HepG2 (cell line): Measurements from ENCODE around the gene UCN. TPM values are rescaled to one million over a fixed set of nuclear protein-coding genes. Genes with fewer than 3 reads are reported as not detected.

ENCODE experiments used
- ATF7 ChIP-seq, 2 experiments: fragments of 450-650 bp in 1 of 2; sonication (generic) in 1 of 2; formaldehyde crosslinking in 1 of 2; IDR thresholded peaks; 2 replicates each; pipeline versions ENCODE4 v1.4.0 to v1.6.1; 2016 to 2020; ENCODE audit warnings: antibody characterized with exemption in 1 of 2, mild to moderate bottlenecking in 1 of 2, missing genetic modification reagents in 1 of 2
- ERF ChIP-seq: IDR thresholded peaks from 2 replicates; pipeline ENCODE4 v1.6.1; 2018; ENCODE audit warnings: missing biosample characterization, missing genetic modification reagents
- KAT2B ChIP-seq: fragments of 150-350 bp; IDR thresholded peaks from 2 replicates; pipeline ENCODE4 v1.6.1; 2014; ENCODE audit warnings: low read depth, low read length, borderline replicate concordance
- MEIS1 ChIP-seq: sonication (generic); formaldehyde crosslinking; IDR thresholded peaks from 2 replicates; pipeline ENCODE4 v1.9.0; 2021; ENCODE audit warnings: mild to moderate bottlenecking, missing genetic modification reagents, moderate library complexity, borderline replicate concordance
- SMARCC2 ChIP-seq: fragments of 450-650 bp; IDR thresholded peaks from 2 replicates; pipeline ENCODE4 v1.6.1; 2017; ENCODE audit warnings: antibody characterized with exemption, mild to moderate bottlenecking
- SOX6 ChIP-seq, 2 experiments: fragments of 450-650 bp in 1 of 2; sonication (generic) in 1 of 2; formaldehyde crosslinking in 1 of 2; IDR thresholded peaks; 2 replicates each; pipeline versions ENCODE4 v1.4.0 to v1.6.1; 2017 to 2020; ENCODE audit warnings: antibody characterized with exemption in 1 of 2, mild to moderate bottlenecking in 1 of 2, missing genetic modification reagents in 1 of 2
- ZBTB38 ChIP-seq: sonication (generic); formaldehyde crosslinking; IDR thresholded peaks from 2 replicates; pipeline ENCODE4 v1.5.1; 2020; ENCODE audit warnings: mild to moderate bottlenecking, missing genetic modification reagents
- ZMYM2 ChIP-seq: sonication (generic); formaldehyde crosslinking; IDR thresholded peaks from 2 replicates; pipeline ENCODE4 v1.8.0; 2022; ENCODE audit warnings: mild to moderate bottlenecking, missing genetic modification reagents
- ZNF263 ChIP-seq: sonication (generic); formaldehyde crosslinking; IDR thresholded peaks from 2 replicates; pipeline ENCODE4 v1.4.0; 2020; ENCODE audit warnings: missing genetic modification reagents
- ZNF543 ChIP-seq: sonication (generic); formaldehyde crosslinking; IDR thresholded peaks from 2 replicates; pipeline ENCODE4 v1.4.0; 2020; ENCODE audit warnings: mild to moderate bottlenecking, missing genetic modification reagents
- ZNF652 ChIP-seq: IDR thresholded peaks from 2 replicates; pipeline ENCODE4 v1.6.1; 2016; ENCODE audit warnings: low read depth, borderline replicate concordance
- ZNF670 ChIP-seq: sonication (generic); formaldehyde crosslinking; IDR thresholded peaks from 2 replicates; pipeline ENCODE4 v1.8.0; 2022; ENCODE audit warnings: mild to moderate bottlenecking, missing genetic modification reagents, borderline replicate concordance
- ZNF747 ChIP-seq: sonication (generic); formaldehyde crosslinking; IDR thresholded peaks from 2 replicates; pipeline ENCODE4 v1.8.1; 2023; ENCODE audit warnings: missing genetic modification reagents, mild to moderate bottlenecking, borderline replicate concordance
- ZNF761 ChIP-seq: sonication (generic); formaldehyde crosslinking; conservative IDR thresholded peaks from 2 replicates; pipeline ENCODE4 v1.4.0; 2020; ENCODE audit warnings: mild to moderate bottlenecking, missing genetic modification reagents
- ZNF841 ChIP-seq: sonication (generic); formaldehyde crosslinking; IDR thresholded peaks from 2 replicates; pipeline ENCODE4 v1.8.1; 2023; ENCODE audit warnings: missing genetic modification reagents, borderline replicate concordance
- polyA plus RNA-seq, 8 experiments: library from polyadenylated mRNA; depleted of rRNA in 3 of 8; stranded (reverse) in 7 of 8; unstranded in 1 of 8; fragments of >200 nt; fragmentation: Illumina TruSeq in 4 of 8; extraction: Trizol in 4 of 8; gene quantifications; 2 replicates each; pipeline versions ENCODE4 v1.2.1 to v1.2.3, GENCODE V29; 2011 to 2016; ENCODE audit warnings: low read depth in 4 of 8, missing spikeins in 1 of 8, mixed read lengths in 1 of 8; ENCODE audit not compliant: insufficient read depth in 1 of 8
- total RNA-seq, 5 experiments: library from RNA; depleted of rRNA; stranded (reverse); fragments of >200 nt; fragmentation: Illumina TruSeq; extraction: Trizol; gene quantifications; 2 replicates each; pipeline ENCODE4 v1.2.3, GENCODE V29; 2016; ENCODE audit warnings: low read depth in 1 of 5
- TF ChIP-seq, protein P1 (sequence below): sonication (generic); formaldehyde crosslinking; IDR thresholded peaks from 2 replicates; pipeline ENCODE4 v1.8.1; 2022; ENCODE audit warnings: mild to moderate bottlenecking, missing genetic modification reagents
- TF ChIP-seq, protein P2 (sequence below): sonication (generic); formaldehyde crosslinking; IDR thresholded peaks from 2 replicates; pipeline ENCODE4 v1.4.0; 2020; ENCODE audit warnings: missing genetic modification reagents
- TF ChIP-seq, protein P3 (sequence below): sonication (generic); formaldehyde crosslinking; IDR thresholded peaks from 2 replicates; pipeline ENCODE4 v1.5.1; 2020; ENCODE audit warnings: mild to moderate bottlenecking, missing genetic modification reagents, moderate library complexity

The UCN gene
- total and polyA plus RNA-seq, 2 of the 13 experiments (the other 11 are each of a cell fraction or from before 2014, with no cell fraction given), result 1.2 to 2.3 TPM

DNA sequence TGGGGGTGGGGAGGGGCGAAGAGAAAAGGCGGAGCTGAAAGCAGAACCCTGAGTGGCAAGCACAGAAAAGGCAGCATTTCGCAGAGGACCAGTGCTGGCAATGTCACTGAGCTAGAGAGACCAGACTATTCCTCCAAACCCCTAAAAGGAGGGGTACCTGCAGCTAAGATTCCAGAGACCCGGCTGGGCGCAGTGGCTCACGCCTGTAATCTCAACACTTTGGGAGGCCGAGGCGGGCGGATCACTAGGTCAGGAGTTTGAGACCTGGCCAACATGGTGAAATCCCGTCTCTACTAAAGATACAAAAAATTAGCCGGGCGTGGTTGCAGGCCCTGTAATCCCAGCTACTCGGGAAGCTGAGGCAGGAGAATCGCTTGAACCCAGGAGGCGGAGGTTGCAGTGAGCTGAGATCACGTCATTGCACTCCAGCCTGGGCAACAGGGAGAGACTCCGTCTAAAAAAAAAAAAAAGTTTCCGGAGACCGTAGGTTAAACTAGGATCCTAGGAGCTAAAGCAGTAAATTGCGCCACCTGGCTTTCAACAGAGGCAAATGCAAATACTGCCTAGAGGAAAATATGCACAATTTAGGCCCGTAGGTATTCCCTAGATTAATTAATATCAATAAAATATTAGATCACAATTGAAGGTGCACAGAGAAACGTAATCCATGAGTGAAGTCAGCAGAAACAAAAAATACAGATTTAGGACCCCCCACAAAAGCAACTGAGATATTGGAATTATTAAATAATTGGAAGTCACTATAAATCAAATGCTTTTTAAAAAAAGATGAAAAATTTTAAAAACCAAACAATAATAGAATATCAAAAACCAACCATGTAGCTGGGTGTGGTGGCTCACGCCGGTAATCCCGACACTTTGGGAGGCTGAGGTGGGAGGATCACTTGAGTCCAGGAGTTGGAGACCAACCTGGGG lies 4.9 kb downstream of the UCN start (continued):
- TF ChIP-seq, protein P1, sequence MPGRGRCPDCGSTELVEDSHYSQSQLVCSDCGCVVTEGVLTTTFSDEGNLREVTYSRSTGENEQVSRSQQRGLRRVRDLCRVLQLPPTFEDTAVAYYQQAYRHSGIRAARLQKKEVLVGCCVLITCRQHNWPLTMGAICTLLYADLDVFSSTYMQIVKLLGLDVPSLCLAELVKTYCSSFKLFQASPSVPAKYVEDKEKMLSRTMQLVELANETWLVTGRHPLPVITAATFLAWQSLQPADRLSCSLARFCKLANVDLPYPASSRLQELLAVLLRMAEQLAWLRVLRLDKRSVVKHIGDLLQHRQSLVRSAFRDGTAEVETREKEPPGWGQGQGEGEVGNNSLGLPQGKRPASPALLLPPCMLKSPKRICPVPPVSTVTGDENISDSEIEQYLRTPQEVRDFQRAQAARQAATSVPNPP (CRISPR knock-in tag), result no peak
- no peak for TF ChIP-seq ZNF263 (CRISPR knock-in tag)
- no peak for TF ChIP-seq SOX6 (IDR thresholded peaks at IDR 0.05)
- TF ChIP-seq SOX6 (CRISPR knock-in tag; IDR thresholded peaks at IDR 0.05), result peak; percentile 56
- peak; percentile 0; the same call in 1 of the 2 replicates for TF ChIP-seq ERF
- TF ChIP-seq ZBTB38 (CRISPR knock-in tag), result no peak
- no peak for TF ChIP-seq SMARCC2
- peak; percentile 72 for TF ChIP-seq ATF7 (IDR thresholded peaks at IDR 0.05)
- TF ChIP-seq ATF7 (CRISPR knock-in tag; IDR thresholded peaks at IDR 0.05), result no peak
- TF ChIP-seq, protein P2, sequence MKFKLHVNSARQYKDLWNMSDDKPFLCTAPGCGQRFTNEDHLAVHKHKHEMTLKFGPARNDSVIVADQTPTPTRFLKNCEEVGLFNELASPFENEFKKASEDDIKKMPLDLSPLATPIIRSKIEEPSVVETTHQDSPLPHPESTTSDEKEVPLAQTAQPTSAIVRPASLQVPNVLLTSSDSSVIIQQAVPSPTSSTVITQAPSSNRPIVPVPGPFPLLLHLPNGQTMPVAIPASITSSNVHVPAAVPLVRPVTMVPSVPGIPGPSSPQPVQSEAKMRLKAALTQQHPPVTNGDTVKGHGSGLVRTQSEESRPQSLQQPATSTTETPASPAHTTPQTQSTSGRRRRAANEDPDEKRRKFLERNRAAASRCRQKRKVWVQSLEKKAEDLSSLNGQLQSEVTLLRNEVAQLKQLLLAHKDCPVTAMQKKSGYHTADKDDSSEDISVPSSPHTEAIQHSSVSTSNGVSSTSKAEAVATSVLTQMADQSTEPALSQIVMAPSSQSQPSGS (CRISPR knock-in tag), result peak; percentile 58; the same call in 1 of the 2 replicates
- TF ChIP-seq ZNF543 (CRISPR knock-in tag), result 0 out of 2 replicates have a peak, but pooled peaks have one; percentile 35
- TF ChIP-seq KAT2B, result no peak
- peak; percentile 46; the same call in 1 of the 2 replicates for TF ChIP-seq ZNF747
- TF ChIP-seq ZNF761, result 0 out of 2 replicates have a peak, but pooled peaks have one; percentile 35
- peak; percentile 12; the same call in 1 of the 2 replicates for TF ChIP-seq ZNF652
- peak; percentile 39; the same call in 1 of the 2 replicates for TF ChIP-seq ZNF670 (CRISPR knock-in tag)
- TF ChIP-seq, protein P3, sequence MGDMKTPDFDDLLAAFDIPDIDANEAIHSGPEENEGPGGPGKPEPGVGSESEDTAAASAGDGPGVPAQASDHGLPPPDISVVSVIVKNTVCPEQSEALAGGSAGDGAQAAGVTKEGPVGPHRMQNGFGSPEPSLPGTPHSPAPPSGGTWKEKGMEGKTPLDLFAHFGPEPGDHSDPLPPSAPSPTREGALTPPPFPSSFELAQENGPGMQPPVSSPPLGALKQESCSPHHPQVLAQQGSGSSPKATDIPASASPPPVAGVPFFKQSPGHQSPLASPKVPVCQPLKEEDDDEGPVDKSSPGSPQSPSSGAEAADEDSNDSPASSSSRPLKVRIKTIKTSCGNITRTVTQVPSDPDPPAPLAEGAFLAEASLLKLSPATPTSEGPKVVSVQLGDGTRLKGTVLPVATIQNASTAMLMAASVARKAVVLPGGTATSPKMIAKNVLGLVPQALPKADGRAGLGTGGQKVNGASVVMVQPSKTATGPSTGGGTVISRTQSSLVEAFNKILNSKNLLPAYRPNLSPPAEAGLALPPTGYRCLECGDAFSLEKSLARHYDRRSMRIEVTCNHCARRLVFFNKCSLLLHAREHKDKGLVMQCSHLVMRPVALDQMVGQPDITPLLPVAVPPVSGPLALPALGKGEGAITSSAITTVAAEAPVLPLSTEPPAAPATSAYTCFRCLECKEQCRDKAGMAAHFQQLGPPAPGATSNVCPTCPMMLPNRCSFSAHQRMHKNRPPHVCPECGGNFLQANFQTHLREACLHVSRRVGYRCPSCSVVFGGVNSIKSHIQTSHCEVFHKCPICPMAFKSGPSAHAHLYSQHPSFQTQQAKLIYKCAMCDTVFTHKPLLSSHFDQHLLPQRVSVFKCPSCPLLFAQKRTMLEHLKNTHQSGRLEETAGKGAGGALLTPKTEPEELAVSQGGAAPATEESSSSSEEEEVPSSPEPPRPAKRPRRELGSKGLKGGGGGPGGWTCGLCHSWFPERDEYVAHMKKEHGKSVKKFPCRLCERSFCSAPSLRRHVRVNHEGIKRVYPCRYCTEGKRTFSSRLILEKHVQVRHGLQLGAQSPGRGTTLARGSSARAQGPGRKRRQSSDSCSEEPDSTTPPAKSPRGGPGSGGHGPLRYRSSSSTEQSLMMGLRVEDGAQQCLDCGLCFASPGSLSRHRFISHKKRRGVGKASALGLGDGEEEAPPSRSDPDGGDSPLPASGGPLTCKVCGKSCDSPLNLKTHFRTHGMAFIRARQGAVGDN (CRISPR knock-in tag), result peak; percentile 66
- TF ChIP-seq ZNF841 (CRISPR knock-in tag), result no peak
- peak; percentile 73 for TF ChIP-seq ZMYM2 (CRISPR knock-in tag)
- TF ChIP-seq MEIS1, result 0 out of 2 replicates have a peak, but pooled peaks have one; percentile 21
